GM18870 (cell line): ENCODE measurements around the gene UBE2QL1.

Source experiments
- ATAC-seq: cut with Tn5 transposase; IDR thresholded peaks from one replicate; pipeline ENCODE4 v1.9.1; 2021; ENCODE audit warnings: moderate library complexity; ENCODE audit not compliant: unreplicated experiment

The UBE2QL1 gene

GRCh38 chr5:6473284-6473683 lies 24.6 kb downstream of the UBE2QL1 start:
- ATAC-seq: no peak

- no peak for ATAC-seq
Measured at GRCh38 chr5:6475626-6476312, 27.1 kb downstream of the UBE2QL1 start.

GRCh38 chr5:6476313-6476661 lies 27.6 kb downstream of the UBE2QL1 start:
- ATAC-seq: no peak

- no peak for ATAC-seq
Measured at GRCh38 chr5:6478793-6479192, 30.1 kb downstream of the UBE2QL1 start.

- ATAC-seq: peak; percentile 33
Measured at GRCh38 chr5:6480133-6481051, 31.7 kb downstream of the UBE2QL1 start.

- ATAC-seq: no peak
Measured at GRCh38 chr5:6482735-6483134, 34.1 kb downstream of the UBE2QL1 start.

GRCh38 chr5:6483880-6484382 lies 35.3 kb downstream of the UBE2QL1 start:
- ATAC-seq: peak; percentile 92

- ATAC-seq: no peak
Measured at GRCh38 chr5:6484446-6484845, 35.8 kb downstream of the UBE2QL1 start.

- ATAC-seq: no peak
Measured at GRCh38 chr5:6484899-6485298, 36.2 kb downstream of the UBE2QL1 start.

- no peak for ATAC-seq
Measured at GRCh38 chr5:6485441-6485840, 36.8 kb downstream of the UBE2QL1 start.

GRCh38 chr5:6486074-6486473 lies 37.4 kb downstream of the UBE2QL1 start:
- no peak for ATAC-seq

GRCh38 chr5:6487081-6487480 lies 38.4 kb downstream of the UBE2QL1 start:
- no peak for ATAC-seq

GRCh38 chr5:6488021-6488420 lies 39.4 kb downstream of the UBE2QL1 start:
- ATAC-seq: no peak

- ATAC-seq: no peak
Measured at GRCh38 chr5:6489643-6490185, 41.1 kb downstream of the UBE2QL1 start.

- ATAC-seq: no peak
Measured at GRCh38 chr5:6490246-6490645, 41.6 kb downstream of the UBE2QL1 start.

- no peak for ATAC-seq
Measured at GRCh38 chr5:6490693-6491092, 42.0 kb downstream of the UBE2QL1 start.

- ATAC-seq: no peak
Measured at GRCh38 chr5:6491196-6491918, 42.7 kb downstream of the UBE2QL1 start.

GRCh38 chr5:6491919-6492290 lies 43.2 kb downstream of the UBE2QL1 start:
- no peak for ATAC-seq

GRCh38 chr5:6492934-6493333 lies 44.3 kb downstream of the UBE2QL1 start:
- ATAC-seq: peak; percentile 29

- ATAC-seq: no peak
Measured at GRCh38 chr5:6493681-6494454, 45.2 kb downstream of the UBE2QL1 start.
